Lung (tissue), 12 donors: Measurements from ENCODE around the gene MACROH2A2. TPM values are rescaled to one million over a fixed set of nuclear protein-coding genes. Genes with fewer than 3 reads are reported as not detected.

Experiments used
- ATAC-seq: fragments of 200-7000 bp; cut with Tn5 transposase; one replicate; pipeline ENCODE4 v1.9.1; 2020; ENCODE audit warnings: moderate number of reproducible peaks; ENCODE audit not compliant: insufficient read depth, low FRiP score
- DNase-seq, 3 donors: peaks; one replicate each; pipeline ENCODE4 v3.0.0-alpha.2; 2013 to 2017
- H3K27ac ChIP-seq, 2 donors: one replicate each; pipeline ENCODE4 v1.5.1; 2013; ENCODE audit warnings: mild to moderate bottlenecking in 2 of 2, moderate library complexity in 2 of 2, control low read depth in 1 of 2, inconsistent platforms in 1 of 2, low read depth in 1 of 2, low read length in 1 of 2
- H3K27me3 ChIP-seq, 3 donors: one replicate each; pipeline ENCODE4 v1.5.1; 2013; ENCODE audit warnings: low read length in 2 of 3; ENCODE audit not compliant: control insufficient read depth in 3 of 3, insufficient read depth in 3 of 3
- H3K36me3 ChIP-seq, 4 donors: one replicate each; pipeline ENCODE4 v1.5.1; 2013; ENCODE audit warnings: low read length in 4 of 4, mild to moderate bottlenecking in 1 of 4, moderate library complexity in 1 of 4; ENCODE audit not compliant: control insufficient read depth in 4 of 4, insufficient read depth in 4 of 4
- H3K4me1 ChIP-seq, 5 donors: one replicate each; pipeline ENCODE4 v1.5.1; 2013; ENCODE audit warnings: low read length in 5 of 5, mild to moderate bottlenecking in 2 of 5, moderate library complexity in 1 of 5; ENCODE audit not compliant: control insufficient read depth in 5 of 5, insufficient read depth in 5 of 5
- H3K4me3 ChIP-seq: one replicate; pipeline ENCODE4 v1.5.1; 2013; ENCODE audit warnings: mild to moderate bottlenecking, control low read depth, moderate library complexity
- H3K9ac ChIP-seq, 2 donors: one replicate each; pipeline ENCODE4 v1.5.1; 2013; ENCODE audit warnings: low read length in 2 of 2, control low read depth in 1 of 2; ENCODE audit not compliant: insufficient read depth in 1 of 2
- H3K9me3 ChIP-seq, 4 donors: one replicate each; pipeline ENCODE4 v1.5.1; 2013; ENCODE audit warnings: low read length in 3 of 4, mild to moderate bottlenecking in 1 of 4, moderate library complexity in 1 of 4; ENCODE audit not compliant: control insufficient read depth in 4 of 4, insufficient read depth in 3 of 4
- CTCF ChIP-seq: IDR thresholded peaks from 2 replicates; pipeline ENCODE4 v1.5.1; 2012; ENCODE audit warnings: mild to moderate bottlenecking; ENCODE audit errors: control extremely low read depth, extremely low read depth
- WGBS, 2 donors: extraction: QIAGEN DNeasy Blood & Tissue Kit; methylation state at CpG; one replicate each; pipeline ENCODE4 v1.1.7; 2013; 5-methylcytosine and 5-hydroxymethylcytosine counted together
- polyA plus RNA-seq, 2 donors: library from polyadenylated mRNA; stranded (reverse); fragments of 200-250 nt; gene quantifications; one replicate each; pipeline ENCODE4 v1.2.1, GENCODE V29; 2013
- total RNA-seq, 2 donors: library from RNA; depleted of rRNA in 1 of 2; stranded (reverse); fragments of >200 nt in 1 of 2; gene quantifications; one replicate each; pipeline ENCODE4 v1.2.1, GENCODE V29; 2014 to 2021
- donor health status: control.
- donor health status: control.
- donor health status: Bipolar disorder and iron deficiency.
- donor health status: healthy.
- donor health status: DM: yes; HTN: yes; CAD: no.

MACROH2A2 gene
- total and polyA plus RNA-seq, 4 donors, result 5.7 to 19.3 (median 7.9) TPM

- no peaks in the 10 kb centered on the region for H3K9me3 ChIP-seq
- no peak overlapping the region for H3K4me3 ChIP-seq
- no peaks in the 10 kb centered on the region for H3K36me3 ChIP-seq
- no peak for DNase-seq
- 55 to 71% methylated on average over 4 of the region's 4 CpGs for WGBS, 2 donors
- H3K4me1 ChIP-seq, result no peaks in the 10 kb centered on the region
- no peak for TF ChIP-seq CTCF
- no peaks in the 10 kb centered on the region for H3K27me3 ChIP-seq
- no peak overlapping the region for H3K27ac ChIP-seq
- no peak for ATAC-seq
- no peak overlapping the region for H3K9ac ChIP-seq
These were observed 11.8 kb downstream of the MACROH2A2 start for GRCh38 chr10:70064486-70064885.

DNA sequence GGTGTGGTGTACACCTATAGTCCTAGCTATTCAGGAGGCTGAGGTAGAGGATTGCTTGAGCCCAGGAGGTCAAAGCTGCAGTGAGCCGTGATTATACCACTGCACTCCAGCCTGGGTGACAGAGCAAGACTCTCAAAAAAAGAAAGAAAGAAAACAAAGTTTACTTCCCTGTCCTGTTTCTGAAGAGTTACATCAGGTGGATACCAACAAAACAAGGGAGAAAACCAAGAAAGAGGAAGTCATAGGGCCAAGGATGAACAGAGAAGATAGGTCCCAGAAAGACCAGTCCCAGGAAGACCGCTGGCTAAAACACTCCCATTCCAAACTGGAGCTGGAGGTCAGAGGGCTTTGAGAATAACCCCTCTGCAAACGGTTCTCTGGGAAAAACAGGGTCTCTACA, 13.5 kb downstream of the MACROH2A2 start:
- ATAC-seq (no peak), DNase-seq (no peak)
- Histone ChIP-seq H3K9me3 (no peaks in the 10 kb centered on the region), H3K27me3 (no peaks in the 10 kb centered on the region), H3K4me3 (no peak overlapping the region), H3K4me1 (peaks cover 0 to 1% (median 0%) of the 10 kb centered on the region in 5 donors), H3K36me3 (no peaks in the 10 kb centered on the region), H3K9ac (no peak overlapping the region), H3K27ac (no peak overlapping the region)
- WGBS, 2 donors, result 87% methylated on average over 3 of the region's 3 CpGs
- no peak for TF ChIP-seq CTCF

GRCh38 chr10:70067586-70067985, 14.9 kb downstream of the MACROH2A2 start:
- TF ChIP-seq CTCF, result no peak
- no peaks in the 10 kb centered on the region for H3K36me3 ChIP-seq
- no peak overlapping the region for H3K4me3 ChIP-seq
- no peaks in the 10 kb centered on the region for H3K27me3 ChIP-seq
- H3K9ac ChIP-seq, result no peak overlapping the region
- ATAC-seq (no peak), DNase-seq (no peak)
- H3K9me3 ChIP-seq, result no peaks in the 10 kb centered on the region
- H3K4me1 ChIP-seq, result peaks cover 0 to 1% (median 0%) of the 10 kb centered on the region in 5 donors
- 92 to 96% methylated on average over 2 of the region's 2 CpGs for WGBS, 2 donors
- no peak overlapping the region for H3K27ac ChIP-seq

DNA sequence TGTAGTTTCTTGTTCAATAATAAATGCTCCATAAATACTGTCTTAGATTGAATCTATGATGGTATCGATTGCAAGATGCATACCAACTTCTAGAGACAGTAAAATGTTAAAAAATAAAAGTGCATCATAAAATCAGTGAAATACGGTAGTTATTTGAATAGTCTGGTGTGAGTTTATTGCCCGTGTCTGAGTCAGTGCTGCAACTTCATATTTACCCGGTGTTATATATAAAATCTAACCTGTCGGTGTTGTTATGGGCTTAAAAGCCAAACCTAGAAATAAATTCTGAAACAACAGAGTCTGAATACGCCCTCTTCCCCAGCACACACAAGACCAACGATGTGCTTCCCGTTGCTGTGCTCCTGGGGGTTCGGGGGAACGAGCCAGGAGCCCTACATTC, 16.3 kb downstream of the MACROH2A2 start:
- H3K36me3 ChIP-seq, result no peaks in the 10 kb centered on the region
- H3K4me1 ChIP-seq, result peaks cover 0 to 1% (median 0%) of the 10 kb centered on the region in 5 donors
- no peak overlapping the region for H3K9ac ChIP-seq
- no peak overlapping the region for H3K4me3 ChIP-seq
- H3K9me3 ChIP-seq, result no peaks in the 10 kb centered on the region
- ATAC-seq, result no peak
- H3K27ac ChIP-seq, result no peak overlapping the region
- WGBS, 2 donors, result 93% methylated on average over 10 of the region's 10 CpGs
- TF ChIP-seq CTCF, result no peak
- no peak for DNase-seq
- H3K27me3 ChIP-seq, result no peaks in the 10 kb centered on the region
